Liver (tissue), 9 donors: Measurements from ENCODE around the gene FOCAD. TPM values are rescaled to one million over a fixed set of nuclear protein-coding genes. Genes with fewer than 3 reads are reported as not detected.

Source experiments
- DNase-seq: peaks from one replicate; pipeline ENCODE4 v3.0.0-alpha.2; 2017; ENCODE audit warnings: low spot score
- H3K27ac ChIP-seq, 2 donors: one replicate each; pipeline ENCODE4 v1.7.0; 2013; ENCODE audit warnings: inconsistent platforms in 2 of 2, low read length in 2 of 2, control low read depth in 1 of 2, low read depth in 1 of 2, mild to moderate bottlenecking in 1 of 2
- H3K27me3 ChIP-seq, 4 donors: one replicate each; pipeline versions ENCODE4 v1.6.1 to v1.7.0; 2013; ENCODE audit warnings: low read length in 3 of 4, inconsistent platforms in 1 of 4, mild to moderate bottlenecking in 1 of 4, moderate library complexity in 1 of 4; ENCODE audit not compliant: control insufficient read depth in 4 of 4, insufficient read depth in 4 of 4
- H3K36me3 ChIP-seq, 4 donors: one replicate each; pipeline versions ENCODE4 v1.6.1 to v1.7.0; 2013; ENCODE audit warnings: low read length in 3 of 4, mild to moderate bottlenecking in 3 of 4, low read depth in 1 of 4, moderate library complexity in 1 of 4; ENCODE audit not compliant: control insufficient read depth in 4 of 4, insufficient read depth in 3 of 4
- H3K4me1 ChIP-seq, 4 donors: one replicate each; pipeline versions ENCODE4 v1.6.1 to v1.7.0; 2013; ENCODE audit warnings: low read length in 3 of 4, mild to moderate bottlenecking in 3 of 4, moderate library complexity in 1 of 4; ENCODE audit not compliant: control insufficient read depth in 4 of 4, insufficient read depth in 4 of 4
- H3K4me3 ChIP-seq, 3 donors: one replicate each; pipeline versions ENCODE4 v1.6.1 to v1.7.0; 2013; ENCODE audit warnings: low read length in 3 of 3, control low read depth in 1 of 3, low read depth in 1 of 3, mild to moderate bottlenecking in 1 of 3
- H3K9ac ChIP-seq, 2 donors: one replicate each; pipeline ENCODE4 v1.7.0; 2013; ENCODE audit warnings: low read length in 2 of 2, mild to moderate bottlenecking in 2 of 2, moderate library complexity in 2 of 2, control low read depth in 1 of 2, low read depth in 1 of 2
- H3K9me3 ChIP-seq, 4 donors: one replicate each; pipeline versions ENCODE4 v1.6.1 to v1.7.0; 2013; ENCODE audit warnings: low read length in 3 of 4; ENCODE audit not compliant: control insufficient read depth in 4 of 4
- ATF3 ChIP-seq: IDR thresholded peaks from 2 replicates; pipeline ENCODE4 v1.6.1; 2016; ENCODE audit warnings: antibody characterized with exemption
- CTCF ChIP-seq: fragments of 150-350 bp; IDR thresholded peaks from 2 replicates; pipeline ENCODE4 v1.5.1; 2017; ENCODE audit warnings: improper control_type of control experiment, low read depth, low read length; ENCODE audit not compliant: missing input control
- EGR1 ChIP-seq, 2 donors: IDR thresholded peaks; 2 replicates each; pipeline ENCODE4 v1.6.1; 2016 to 2018; ENCODE audit warnings: antibody characterized with exemption in 2 of 2, low read depth in 2 of 2
- FOXA1 ChIP-seq: IDR thresholded peaks from 2 replicates; pipeline ENCODE4 v1.6.1; 2016; ENCODE audit warnings: antibody characterized with exemption
- GABPA ChIP-seq, 2 donors: IDR thresholded peaks in 1 of 2; conservative IDR thresholded peaks in 1 of 2; 2 replicates each; pipeline ENCODE4 v1.6.1; 2016; ENCODE audit warnings: antibody characterized with exemption in 2 of 2, mild to moderate bottlenecking in 1 of 2, moderate library complexity in 1 of 2
- HNF4A ChIP-seq, 2 donors: conservative IDR thresholded peaks; 2 replicates each; pipeline ENCODE4 v1.6.1; 2016; ENCODE audit warnings: antibody characterized with exemption in 2 of 2, mild to moderate bottlenecking in 2 of 2
- JUND ChIP-seq, 2 donors: IDR thresholded peaks; 2 replicates each; pipeline ENCODE4 v1.6.1; 2016; ENCODE audit warnings: antibody characterized with exemption in 2 of 2
- RAD21 ChIP-seq, 2 donors: IDR thresholded peaks; 2 replicates each; pipeline ENCODE4 v1.6.1; 2016; ENCODE audit warnings: antibody characterized with exemption in 2 of 2, mild to moderate bottlenecking in 2 of 2
- REST ChIP-seq: IDR thresholded peaks from 2 replicates; pipeline ENCODE4 v1.6.1; 2016; ENCODE audit warnings: antibody characterized with exemption, mild to moderate bottlenecking
- RXRA ChIP-seq, 2 donors: IDR thresholded peaks; 2 replicates each; pipeline ENCODE4 v1.6.1; 2017 to 2018; ENCODE audit warnings: antibody characterized with exemption in 2 of 2, mild to moderate bottlenecking in 1 of 2
- WGBS: extraction: QIAGEN DNeasy Blood & Tissue Kit; methylation state at CpG from one replicate; pipeline ENCODE4 v1.1.7; 2013; 5-methylcytosine and 5-hydroxymethylcytosine counted together
- polyA plus RNA-seq, 2 donors: library from polyadenylated mRNA; stranded (reverse) in 1 of 2; unstranded in 1 of 2; fragments of 200-250 nt in 1 of 2; fragments of >200 nt in 1 of 2; fragmentation: Nextera tagmentation in 1 of 2; extraction: Ambion mirVana in 1 of 2; gene quantifications; one replicate each; pipeline versions ENCODE4 v1.2.1 to v1.2.3, GENCODE V29; 2013 to 2015
- total RNA-seq, 2 donors: library from RNA; depleted of rRNA; stranded (reverse); fragments of >200 nt; gene quantifications; one replicate each; pipeline ENCODE4 v1.2.3, GENCODE V29; 2014
- donor health status: healthy.
- donor health status: healthy.
- donor health status: healthy.
- donor health status: healthy.
- donor health status: healthy.

The FOCAD gene
- total and polyA plus RNA-seq, 4 donors: 3.2 to 21.0 (median 10.3) TPM

- TF ChIP-seq CTCF (no peak), RXRA (IDR thresholded peaks at IDR 0.05) (no peak)
These were observed 196.6 kb downstream of the FOCAD start (continued) for GRCh38 chr9:20880675-20881074.

GRCh38 chr9:20884985-20885593, 201.0 kb downstream of the FOCAD start:
- Histone ChIP-seq H3K4me1 (no peaks in the 10 kb centered on the region), H3K4me3 (no peak overlapping the region), H3K27ac (no peak overlapping the region), H3K9ac (no peak overlapping the region), H3K36me3 (peaks cover 0 to 2% (median 0%) of the 10 kb centered on the region in 4 donors), H3K9me3 (no peaks in the 10 kb centered on the region), H3K27me3 (no peaks in the 10 kb centered on the region)
- 85% methylated on average over 5 of the region's 5 CpGs for WGBS
- DNase-seq: peak; percentile 42
- TF ChIP-seq REST: no peak
- TF ChIP-seq HNF4A (conservative IDR thresholded peaks at IDR 0.05): no peak
- TF ChIP-seq RAD21 (IDR thresholded peaks at IDR 0.05): peak; percentile 54 to 72
- peak; percentile 46 for TF ChIP-seq CTCF

- Histone ChIP-seq H3K36me3 (no peaks in the 10 kb centered on the region), H3K9me3 (no peaks in the 10 kb centered on the region), H3K27ac (no peak overlapping the region), H3K27me3 (no peaks in the 10 kb centered on the region), H3K4me1 (no peaks in the 10 kb centered on the region), H3K9ac (no peak overlapping the region), H3K4me3 (no peak overlapping the region)
- TF ChIP-seq GABPA (IDR thresholded peaks at IDR 0.05 in 1 of 2, conservative IDR thresholded peaks at IDR 0.05 in 1 of 2) (no peak), ATF3 (no peak), RXRA (IDR thresholded peaks at IDR 0.05) (no peak), JUND (IDR thresholded peaks at IDR 0.05) (no peak), FOXA1 (no peak), HNF4A (conservative IDR thresholded peaks at IDR 0.05) (no peak), EGR1 (IDR thresholded peaks at IDR 0.05; ENCODE audit: low read depth in 2 of 2) (no peak), RAD21 (IDR thresholded peaks at IDR 0.05) (no peak)
- DNase-seq: no peak
These were observed 215.0 kb downstream of the FOCAD start for GRCh38 chr9:20898885-20899554.
